Smooth muscle cell (in vitro differentiated cells): Measurements from ENCODE around the gene PRKAR1B. TPM values are rescaled to one million over a fixed set of nuclear protein-coding genes. Genes with fewer than 3 reads are reported as not detected.

Experiments
- DNase-seq: peaks from one replicate; lab custom pipeline; 2025; ENCODE audit not compliant: unreplicated experiment; lab: John Stamatoyannopoulos, UW
- H2AFZ ChIP-seq: fragments of 200-600 bp; sonication (generic); 2 replicates; pipeline ENCODE4 v1.6.0; 2016; ENCODE audit warnings: antibody characterized with exemption, low read depth, mild to moderate bottlenecking
- H3F3A ChIP-seq: fragments of 200-600 bp; sonication (generic); 2 replicates; pipeline ENCODE4 v1.6.0; 2017; ENCODE audit warnings: antibody characterized with exemption, low read depth
- H3K27ac ChIP-seq: fragments of 200-600 bp; sonication (generic); 2 replicates; pipeline ENCODE4 v1.5.1; 2016; ENCODE audit warnings: low read depth, mild to moderate bottlenecking
- H3K27me3 ChIP-seq: fragments of 200-600 bp; sonication (generic); 2 replicates; pipeline ENCODE4 v1.6.1; 2016; ENCODE audit warnings: low read depth, mild to moderate bottlenecking
- H3K36me3 ChIP-seq: fragments of 200-600 bp; sonication (generic); 2 replicates; pipeline ENCODE4 v1.5.1; 2016; ENCODE audit warnings: low read depth
- H3K4me1 ChIP-seq: fragments of 200-600 bp; sonication (generic); 2 replicates; pipeline ENCODE4 v1.5.1; 2016; ENCODE audit warnings: low read depth
- H3K4me2 ChIP-seq: fragments of 200-600 bp; sonication (generic); 2 replicates; pipeline ENCODE4 v1.6.0; 2016; ENCODE audit warnings: mild to moderate bottlenecking
- H3K4me3 ChIP-seq: fragments of 200-600 bp; sonication (generic); 2 replicates; pipeline ENCODE4 v1.5.1; 2016; ENCODE audit warnings: mild to moderate bottlenecking
- H3K79me2 ChIP-seq: fragments of 200-600 bp; sonication (generic); 2 replicates; pipeline ENCODE4 v1.6.0; 2016; ENCODE audit warnings: low read depth, mild to moderate bottlenecking
- H3K9ac ChIP-seq: fragments of 200-600 bp; sonication (generic); 2 replicates; pipeline ENCODE4 v1.6.0; 2016; ENCODE audit warnings: low read depth
- H3K9me3 ChIP-seq: fragments of 200-600 bp; sonication (generic); replicated peaks from 2 replicates; pipeline ENCODE4 v1.5.1; 2016; ENCODE audit warnings: low read depth
- H4K20me1 ChIP-seq: fragments of 200-600 bp; sonication (generic); 2 replicates; pipeline ENCODE4 v1.6.0; 2016; ENCODE audit warnings: low read depth
- WGBS: methylation state at CpG from one replicate; pipeline ENCODE4 v1.1.7; 2016; ENCODE audit warnings: low lambda C conversion rate; 5-methylcytosine and 5-hydroxymethylcytosine counted together
- polyA plus RNA-seq: library from polyadenylated mRNA; unstranded; fragments of >200 nt; fragmentation: Nextera tagmentation; extraction: Ambion mirVana; gene quantifications from 2 replicates; pipeline ENCODE4 v1.2.1, GENCODE V29; 2016
- total RNA-seq: library from RNA; depleted of rRNA; stranded (reverse); fragments of >200 nt; gene quantifications from 2 replicates; pipeline ENCODE4 v1.2.3, GENCODE V29; 2014
- TF ChIP-seq, protein P1 (sequence below): fragments of 200-600 bp; sonication (generic); IDR thresholded peaks from 2 replicates; pipeline ENCODE4 v1.5.1; 2017; ENCODE audit warnings: borderline replicate concordance, mild to moderate bottlenecking, antibody characterized with exemption; ENCODE audit not compliant: insufficient read depth, poor library complexity, severe bottlenecking

Gene PRKAR1B
- total and polyA plus RNA-seq, 2 experiments from 2014 or later, result 5.3 to 10.1 TPM

DNA sequence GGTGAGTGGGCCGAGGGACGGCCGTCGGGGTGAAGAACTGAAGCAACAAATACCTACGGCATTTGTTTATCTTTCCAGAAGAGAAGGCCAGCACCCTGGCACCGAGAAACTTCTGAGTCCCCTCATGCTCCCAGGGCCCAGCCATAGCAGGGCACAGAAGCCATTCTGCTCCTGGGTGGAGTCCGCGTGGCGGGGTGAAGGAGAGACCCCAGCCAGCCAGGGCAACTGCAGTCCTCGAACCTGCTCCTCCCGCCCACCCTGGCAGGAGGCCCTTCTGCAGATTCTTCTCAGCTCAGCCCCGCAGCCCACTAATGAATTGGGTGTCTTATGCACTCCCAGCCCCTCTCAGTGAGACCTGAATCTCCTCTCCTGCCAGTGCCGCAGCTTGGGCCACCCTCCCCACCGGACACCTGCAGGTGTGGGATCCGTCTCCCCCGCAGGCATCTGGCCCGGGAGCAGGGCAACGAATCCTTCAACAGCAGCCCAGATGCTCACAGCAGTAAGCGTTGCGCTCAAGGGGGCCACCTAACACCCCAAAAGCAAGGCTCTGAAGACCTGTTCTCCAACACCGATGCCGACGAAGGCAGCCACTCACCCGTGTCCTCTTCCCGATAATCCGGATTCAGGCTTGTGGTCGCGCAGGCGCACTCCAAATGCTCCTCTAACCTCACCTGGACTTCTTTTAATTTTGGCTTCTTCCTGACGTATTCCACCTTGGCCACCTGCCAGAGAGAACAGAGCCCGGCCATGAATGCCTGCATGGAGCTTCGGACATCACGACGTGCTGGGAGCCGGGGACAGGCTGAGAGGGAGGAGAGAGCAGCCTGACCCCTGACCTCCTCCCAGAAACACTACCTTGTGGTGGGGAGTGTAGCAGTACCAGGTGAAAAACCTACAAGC is 226.3 kb downstream of the PRKAR1B start:
- peaks cover 15% of the 10 kb centered on the region for H3K79me2 ChIP-seq
- H3K4me2 ChIP-seq, result no peak overlapping the region
- TF ChIP-seq, protein P1, sequence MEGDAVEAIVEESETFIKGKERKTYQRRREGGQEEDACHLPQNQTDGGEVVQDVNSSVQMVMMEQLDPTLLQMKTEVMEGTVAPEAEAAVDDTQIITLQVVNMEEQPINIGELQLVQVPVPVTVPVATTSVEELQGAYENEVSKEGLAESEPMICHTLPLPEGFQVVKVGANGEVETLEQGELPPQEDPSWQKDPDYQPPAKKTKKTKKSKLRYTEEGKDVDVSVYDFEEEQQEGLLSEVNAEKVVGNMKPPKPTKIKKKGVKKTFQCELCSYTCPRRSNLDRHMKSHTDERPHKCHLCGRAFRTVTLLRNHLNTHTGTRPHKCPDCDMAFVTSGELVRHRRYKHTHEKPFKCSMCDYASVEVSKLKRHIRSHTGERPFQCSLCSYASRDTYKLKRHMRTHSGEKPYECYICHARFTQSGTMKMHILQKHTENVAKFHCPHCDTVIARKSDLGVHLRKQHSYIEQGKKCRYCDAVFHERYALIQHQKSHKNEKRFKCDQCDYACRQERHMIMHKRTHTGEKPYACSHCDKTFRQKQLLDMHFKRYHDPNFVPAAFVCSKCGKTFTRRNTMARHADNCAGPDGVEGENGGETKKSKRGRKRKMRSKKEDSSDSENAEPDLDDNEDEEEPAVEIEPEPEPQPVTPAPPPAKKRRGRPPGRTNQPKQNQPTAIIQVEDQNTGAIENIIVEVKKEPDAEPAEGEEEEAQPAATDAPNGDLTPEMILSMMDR, result no peak
- 99% methylated on average over 34 of the region's 35 CpGs for WGBS
- no peaks in the 10 kb centered on the region for H3K9me3 ChIP-seq
- H3K9ac ChIP-seq, result no peak overlapping the region
- peaks cover 10% of the 10 kb centered on the region for H3K36me3 ChIP-seq
- no peaks in the 10 kb centered on the region for H3K4me1 ChIP-seq
- no peak for DNase-seq
- H3F3A ChIP-seq, result peaks cover 30% of the 10 kb centered on the region
- no peak overlapping the region for H3K4me3 ChIP-seq
- H3K27me3 ChIP-seq, result no peaks in the 10 kb centered on the region
- H4K20me1 ChIP-seq, result peaks cover 96% of the 10 kb centered on the region
- no peak overlapping the region for H2AFZ ChIP-seq
- no peak overlapping the region for H3K27ac ChIP-seq

DNA sequence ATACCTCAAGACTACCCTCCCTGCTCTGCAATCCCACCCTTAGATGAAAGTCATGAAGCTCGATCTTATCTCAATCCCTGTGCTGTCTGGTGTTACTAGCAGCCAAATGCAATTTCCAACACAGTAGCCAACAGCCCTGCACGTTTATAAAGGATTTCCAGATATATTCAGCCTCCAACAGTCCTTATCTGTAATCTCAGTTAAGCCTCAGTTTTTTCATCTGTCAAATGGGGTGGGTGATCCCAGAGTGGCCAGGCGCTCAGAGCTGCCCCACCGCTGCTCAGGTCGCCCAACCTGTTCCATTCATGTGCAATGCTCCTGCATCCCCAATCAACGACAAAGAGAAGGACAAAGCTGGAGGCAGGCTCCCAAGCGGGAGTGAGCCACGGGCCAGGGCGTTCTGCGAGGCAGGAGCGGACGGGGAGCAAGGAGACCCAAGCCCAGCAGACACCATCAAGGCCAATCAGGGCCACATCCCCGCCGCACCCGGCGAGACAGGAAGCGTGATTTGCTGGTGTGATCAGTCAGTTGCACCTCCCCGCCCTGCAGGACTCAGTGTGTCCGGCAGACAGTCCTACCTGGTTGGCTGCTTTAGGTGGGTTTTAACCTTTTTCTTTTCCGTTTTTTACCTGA is 227.1 kb downstream of the PRKAR1B start:
- no peak overlapping the region for H3K9ac ChIP-seq
- 94% methylated on average over 20 of the region's 20 CpGs for WGBS

More for the DNA sequence above, 227.1 kb downstream of the PRKAR1B start:
- H3K27me3 ChIP-seq, result no peaks in the 10 kb centered on the region
- H3K9me3 ChIP-seq, result no peaks in the 10 kb centered on the region
- DNase-seq, result no peak
- TF ChIP-seq, protein P1, result no peak
- H3K4me2 ChIP-seq, result no peak overlapping the region
- no peak overlapping the region for H2AFZ ChIP-seq
- no peaks in the 10 kb centered on the region for H3K4me1 ChIP-seq
- peaks cover 7% of the 10 kb centered on the region for H3K79me2 ChIP-seq
- no peak overlapping the region for H3K27ac ChIP-seq
- peaks cover 89% of the 10 kb centered on the region for H4K20me1 ChIP-seq
- peaks cover 10% of the 10 kb centered on the region for H3K36me3 ChIP-seq
- H3F3A ChIP-seq, result peaks cover 22% of the 10 kb centered on the region
- no peak overlapping the region for H3K4me3 ChIP-seq

Other genes starting within 250 kb of the PRKAR1B start
- gene PDGFA, start 207.4 kb downstream of the PRKAR1B start, total RNA-seq, result 68.1 and 97.2 TPM in 2 replicates
- 32.0 and 33.7 TPM in 2 replicates for gene PDGFA, start 207.4 kb downstream of the PRKAR1B start, polyA plus RNA-seq
- 9.9 and 17.0 TPM in 2 replicates for gene DNAAF5, start 582 bp downstream of the PRKAR1B start, total RNA-seq
- 13.4 and 13.9 TPM in 2 replicates for gene DNAAF5, start 582 bp downstream of the PRKAR1B start, polyA plus RNA-seq
- gene SUN1, start 105.2 kb upstream of the PRKAR1B start, total RNA-seq, result 55.4 and 90.3 TPM in 2 replicates
- gene SUN1, start 105.2 kb upstream of the PRKAR1B start, polyA plus RNA-seq, result 50.7 and 70.6 TPM in 2 replicates
- 17.0 and 26.3 TPM in 2 replicates for gene GET4, start 149.3 kb upstream of the PRKAR1B start, total RNA-seq
- 39.9 and 52.3 TPM in 2 replicates for gene GET4, start 149.3 kb upstream of the PRKAR1B start, polyA plus RNA-seq
- 2.0 and 3.0 TPM in 2 replicates for gene ADAP1, start 227.4 kb upstream of the PRKAR1B start, total RNA-seq
- gene ADAP1, start 227.4 kb upstream of the PRKAR1B start, polyA plus RNA-seq, result 1.3 and 2.4 TPM in 2 replicates
- gene COX19, start 248.3 kb upstream of the PRKAR1B start, total RNA-seq, result 10.0 and 10.4 TPM in 2 replicates
- gene COX19, start 248.3 kb upstream of the PRKAR1B start, polyA plus RNA-seq, result 10.4 and 19.0 TPM in 2 replicates